Ectodermal cell (in vitro differentiated cells): ENCODE measurements around the gene LRRN2.
"Not testable (repeated sequence)": the region's sequence is repeated elsewhere in the genome, so short reads cannot be mapped to it uniquely, and the experiment has no call there.

Source experiments
- H3K27ac ChIP-seq: 2 replicates; pipeline ENCODE4 v1.7.0; 2013; ENCODE audit warnings: mild to moderate bottlenecking, low read depth, low read length; ENCODE audit not compliant: insufficient read depth, poor library complexity, severe bottlenecking
- H3K27me3 ChIP-seq: 2 replicates; pipeline ENCODE4 v1.7.0; 2013; ENCODE audit warnings: mild to moderate bottlenecking, low read length; ENCODE audit not compliant: insufficient read depth, control insufficient read depth, poor library complexity, severe bottlenecking
- H3K36me3 ChIP-seq: one replicate; pipeline ENCODE4 v1.7.0; 2013; ENCODE audit warnings: low read length; ENCODE audit not compliant: control insufficient read depth, insufficient read depth
- H3K4me1 ChIP-seq: one replicate; pipeline ENCODE4 v1.7.0; 2013; ENCODE audit warnings: low read length; ENCODE audit not compliant: control insufficient read depth, insufficient read depth
- H3K4me3 ChIP-seq: 2 replicates; pipeline ENCODE4 v1.7.0; 2013; ENCODE audit warnings: low read depth, low read length, control low read depth; ENCODE audit not compliant: insufficient read depth
- H3K9me3 ChIP-seq: 2 replicates; pipeline ENCODE4 v1.7.0; 2013; ENCODE audit warnings: mild to moderate bottlenecking, low read length, moderate library complexity; ENCODE audit not compliant: control insufficient read depth
- WGBS, 2 experiments: methylation state at CpG; one replicate each; pipeline ENCODE4 v1.1.7; 2013; ENCODE audit warnings: missing lambda C conversion rate in 2 of 2; 5-methylcytosine and 5-hydroxymethylcytosine counted together

LRRN2 gene

DNA sequence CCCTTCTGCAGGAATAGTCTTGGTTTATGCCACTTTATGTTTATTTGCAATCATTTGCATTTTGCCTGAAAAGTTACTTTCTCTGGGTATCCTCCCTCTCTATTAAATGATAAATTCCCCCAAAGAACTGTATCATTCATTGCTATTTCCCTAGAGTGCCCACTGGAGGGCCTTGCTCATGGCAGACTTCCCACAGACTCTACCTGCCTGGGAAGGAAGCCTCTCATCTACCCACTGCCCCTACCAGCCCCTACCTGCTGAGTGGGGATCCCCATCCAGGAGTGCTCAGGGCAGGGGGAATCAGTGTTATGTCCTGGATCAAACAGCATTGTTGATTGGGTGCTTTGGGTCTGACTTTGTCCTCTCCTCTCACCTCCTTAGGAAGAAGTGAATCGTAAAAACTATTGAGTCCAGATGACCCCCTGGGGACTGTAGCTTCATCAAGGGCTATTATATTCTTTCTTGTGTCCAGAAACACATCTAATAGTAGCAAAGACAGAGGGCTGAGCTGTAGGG lies 6.8 kb upstream of the LRRN2 start:
- H3K4me1 ChIP-seq: peaks cover 12% of the 10 kb centered on the region
- no peak overlapping the region for H3K27ac ChIP-seq
- 82 to 84% methylated on average over 1 of the region's 1 CpG for WGBS, 2 experiments
- no peaks in the 10 kb centered on the region for H3K9me3 ChIP-seq
- H3K27me3 ChIP-seq: peaks cover 14% of the 10 kb centered on the region
- H3K4me3 ChIP-seq: no peak overlapping the region
- no peaks in the 10 kb centered on the region for H3K36me3 ChIP-seq

DNA sequence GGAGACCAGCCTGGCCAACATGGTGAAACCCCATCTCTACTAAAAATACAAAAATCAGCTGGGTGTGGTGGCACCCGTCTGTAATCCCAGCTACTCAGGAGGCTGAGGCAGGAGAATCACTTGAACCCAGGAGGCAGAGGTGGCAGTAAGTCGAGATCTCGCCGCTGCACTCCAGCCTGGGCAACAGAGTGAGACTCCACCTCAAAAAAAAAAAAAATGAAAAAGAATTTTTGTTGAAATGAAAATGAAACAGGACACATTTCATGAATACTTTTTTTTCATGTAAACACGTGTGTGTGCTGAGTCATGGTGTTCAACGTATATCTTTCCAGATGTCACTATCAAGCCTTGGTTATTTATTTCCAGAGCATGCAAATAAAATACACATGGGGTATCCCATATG lies 5.8 kb upstream of the LRRN2 start:
- WGBS, 2 experiments: 89 to 98% methylated on average over 6 of the region's 6 CpGs
- H3K36me3 ChIP-seq, H3K9me3 ChIP-seq, H3K27ac ChIP-seq, H3K4me3 ChIP-seq: not testable (repeated sequence)
- Histone ChIP-seq H3K4me1 (peaks cover 12% of the 10 kb centered on the region), H3K27me3 (peaks cover 24% of the 10 kb centered on the region)

DNA sequence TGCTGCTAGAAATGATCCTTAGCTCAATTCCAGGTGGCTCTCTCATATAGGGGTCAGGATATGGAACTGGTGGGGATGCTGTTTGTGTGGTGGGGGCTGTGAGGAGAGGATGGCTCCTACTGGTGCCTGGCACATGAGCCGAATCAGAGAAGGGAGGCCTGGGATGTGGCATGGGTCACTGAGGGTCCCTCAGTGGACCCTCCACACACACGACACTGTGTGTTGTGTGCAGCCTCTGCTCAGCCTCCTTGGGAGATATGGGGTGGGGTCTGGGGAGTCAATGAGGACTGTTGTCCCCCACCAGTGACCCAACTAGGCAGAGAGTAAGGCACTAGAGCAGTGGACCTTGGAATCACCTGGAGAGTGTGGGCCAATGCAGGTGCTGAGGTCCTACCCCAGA lies 3.2 kb upstream of the LRRN2 start:
- Histone ChIP-seq H3K4me1 (peaks cover under 1% of the 10 kb centered on the region), H3K36me3 (no peaks in the 10 kb centered on the region), H3K9me3 (no peaks in the 10 kb centered on the region), H3K27ac (no peak overlapping the region), H3K27me3 (peaks cover 50% of the 10 kb centered on the region), H3K4me3 (no peak overlapping the region)
- WGBS, 2 experiments: 96 to 98% methylated on average over 2 of the region's 2 CpGs

DNA sequence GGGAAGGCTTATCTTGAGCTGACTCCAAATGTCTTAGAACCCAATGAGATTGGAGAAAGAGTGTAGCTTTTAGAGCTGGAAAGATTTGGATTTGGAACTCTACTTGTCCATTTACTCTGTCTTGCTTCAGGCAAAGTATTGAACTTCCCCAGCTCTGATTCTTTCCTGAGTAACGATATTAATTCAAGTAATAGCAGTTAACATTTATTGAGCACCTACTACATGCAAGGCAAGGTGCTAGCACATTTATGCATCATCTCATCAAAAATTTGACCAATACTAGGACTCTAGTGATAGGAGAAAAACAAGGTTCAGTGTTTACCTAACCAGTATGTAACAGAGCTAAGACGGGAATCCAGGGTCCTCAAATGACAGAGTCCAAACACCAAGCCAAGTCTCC lies 2.5 kb upstream of the LRRN2 start:
- WGBS, 2 experiments: 93 to 100% methylated on average over 2 of the region's 2 CpGs
- Histone ChIP-seq H3K4me3 (no peak overlapping the region), H3K27ac (no peak overlapping the region), H3K36me3 (no peaks in the 10 kb centered on the region), H3K4me1 (no peaks in the 10 kb centered on the region), H3K27me3 (peaks cover 57% of the 10 kb centered on the region), H3K9me3 (no peaks in the 10 kb centered on the region)

DNA sequence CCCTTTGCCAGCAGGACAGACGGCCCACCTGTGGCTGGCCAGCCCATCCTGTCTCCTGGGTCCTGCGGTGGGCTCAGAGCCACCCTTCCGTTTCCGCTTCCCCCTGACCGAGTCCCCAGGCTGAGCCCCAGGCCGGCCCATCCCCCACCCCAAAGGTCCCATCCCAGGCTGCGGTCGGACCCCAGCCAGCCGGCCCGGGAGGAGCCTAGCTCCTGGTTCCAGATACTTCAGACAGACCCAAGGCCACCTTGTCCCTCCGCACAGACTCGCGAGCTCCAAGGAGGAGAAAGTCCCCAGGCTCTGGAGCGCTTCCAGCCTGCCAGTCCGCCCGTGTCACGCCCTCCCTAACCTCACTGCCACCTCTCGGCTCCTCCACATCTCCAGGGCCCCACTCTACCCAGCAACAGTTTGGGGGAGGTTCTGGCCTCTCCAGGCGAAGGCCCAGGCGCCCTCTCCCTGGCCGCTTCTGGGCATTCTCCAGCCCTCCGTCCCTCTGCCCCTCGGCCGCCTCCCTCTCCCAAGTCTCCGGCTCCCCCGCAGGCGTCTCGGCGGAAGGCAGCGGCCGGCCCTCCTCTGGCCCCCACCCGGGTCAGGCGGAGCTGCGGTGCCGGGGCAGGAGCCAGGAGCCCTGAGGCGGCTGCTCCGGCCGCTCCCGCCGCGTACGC lies 835 bp downstream of the LRRN2 start:
- H3K27ac ChIP-seq: no peak overlapping the region
- no peaks in the 10 kb centered on the region for H3K4me1 ChIP-seq
- H3K4me3 ChIP-seq: peak overlapping the region; percentile 56
- H3K27me3 ChIP-seq: peaks cover 58% of the 10 kb centered on the region
- H3K9me3 ChIP-seq: no peaks in the 10 kb centered on the region
- WGBS, 2 experiments: 1 to 2% methylated on average over 42 of the region's 42 CpGs
- H3K36me3 ChIP-seq: no peaks in the 10 kb centered on the region

DNA sequence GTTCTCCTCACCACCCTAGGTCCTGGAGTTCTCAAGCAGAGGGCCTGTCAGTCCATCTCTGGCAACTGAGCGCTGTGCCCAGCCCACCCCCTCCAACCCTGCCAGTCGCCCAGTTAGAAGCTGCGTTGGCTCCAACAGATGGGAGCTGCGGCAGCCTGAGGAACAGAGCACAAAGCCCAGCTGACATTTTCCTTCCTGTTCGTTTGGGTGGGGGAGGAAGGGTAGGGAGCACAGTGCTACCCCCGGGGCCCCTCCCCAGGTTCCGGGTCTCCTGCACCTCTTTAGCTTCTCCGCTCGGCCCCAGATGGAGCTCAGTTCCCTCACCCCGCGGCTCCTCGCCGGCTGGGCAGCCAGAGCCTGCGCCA lies 1.4 kb downstream of the LRRN2 start:
- peaks cover 58% of the 10 kb centered on the region for H3K27me3 ChIP-seq
- no peaks in the 10 kb centered on the region for H3K9me3 ChIP-seq
- H3K4me1 ChIP-seq: no peaks in the 10 kb centered on the region
- 27 to 32% methylated on average over 14 of the region's 14 CpGs for WGBS, 2 experiments
- no peaks in the 10 kb centered on the region for H3K36me3 ChIP-seq
- peak overlapping the region; percentile 56 for H3K4me3 ChIP-seq
- H3K27ac ChIP-seq: no peak overlapping the region

DNA sequence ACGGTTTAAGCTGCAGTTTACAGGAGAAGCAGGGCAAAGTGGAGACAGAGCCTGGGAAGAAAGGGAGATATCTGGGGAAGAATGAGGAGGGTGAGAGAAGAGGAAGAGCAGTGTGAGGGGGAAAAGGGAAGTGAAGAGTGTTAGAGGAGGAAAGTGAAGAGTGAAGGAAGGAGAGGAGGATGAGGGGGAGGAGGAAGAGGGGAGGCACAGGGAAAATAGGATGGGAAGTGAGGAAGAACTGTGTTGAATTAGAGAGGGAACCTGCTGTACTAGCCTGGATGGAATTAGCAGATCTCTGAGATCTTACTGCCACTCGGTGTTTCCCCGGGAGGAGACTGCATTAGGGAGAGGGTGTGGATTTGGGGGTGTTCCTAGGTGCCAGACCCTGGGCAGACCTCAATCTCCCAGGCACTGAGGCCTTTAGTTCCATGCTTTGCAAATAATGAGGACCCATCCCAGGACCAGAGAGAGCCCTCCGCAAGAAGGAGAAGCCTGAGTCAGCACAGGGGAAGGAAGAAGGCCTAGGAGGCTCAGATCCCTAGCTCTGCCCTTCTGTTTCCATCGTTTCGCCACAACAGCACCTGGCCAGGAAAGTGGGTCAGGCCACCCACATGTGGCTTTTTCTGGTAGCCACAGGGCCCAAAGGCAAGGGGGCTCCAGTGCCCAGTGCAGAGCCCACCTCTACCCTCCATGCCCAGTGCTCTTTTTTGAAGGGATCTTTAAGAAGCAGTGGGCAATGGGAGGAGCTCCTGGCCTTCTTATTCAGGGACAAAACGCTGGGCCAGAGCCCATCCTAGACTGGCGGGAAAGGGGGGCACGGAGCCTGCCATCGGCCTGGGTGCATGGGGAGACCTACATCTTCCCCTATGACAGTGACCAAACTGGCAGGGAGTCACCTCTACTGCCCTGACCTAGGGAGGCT lies 2.0 kb downstream of the LRRN2 start:
- Histone ChIP-seq H3K4me3 (peak overlapping the region; percentile 56), H3K4me1 (no peaks in the 10 kb centered on the region), H3K36me3 (no peaks in the 10 kb centered on the region), H3K27ac (no peak overlapping the region), H3K9me3 (no peaks in the 10 kb centered on the region), H3K27me3 (peaks cover 55% of the 10 kb centered on the region)
- 77 to 82% methylated on average over 10 of the region's 10 CpGs for WGBS, 2 experiments

DNA sequence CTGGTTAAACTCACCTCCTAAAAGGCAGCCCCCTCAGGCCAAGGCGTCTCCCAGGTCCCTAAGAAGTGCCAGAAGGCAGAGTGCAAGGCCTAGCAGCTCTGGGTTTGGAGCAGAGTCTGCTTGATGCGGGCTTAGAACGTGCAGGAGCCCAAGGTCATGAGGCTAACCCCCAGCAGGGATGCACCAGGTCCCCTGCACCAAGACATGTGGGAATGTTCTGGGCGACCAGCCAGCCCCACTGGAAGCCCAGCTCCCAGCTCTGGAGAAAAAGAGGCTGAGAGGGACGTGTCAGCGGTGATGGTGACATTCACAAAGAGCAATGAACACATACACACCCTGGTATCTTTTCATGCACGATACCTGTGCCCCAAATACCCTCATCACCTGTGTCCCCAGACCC lies 5.1 kb downstream of the LRRN2 start:
- Histone ChIP-seq H3K36me3 (no peaks in the 10 kb centered on the region), H3K27me3 (peaks cover 25% of the 10 kb centered on the region), H3K27ac (no peak overlapping the region), H3K4me3 (no peak overlapping the region), H3K4me1 (no peaks in the 10 kb centered on the region), H3K9me3 (no peaks in the 10 kb centered on the region)
- 81 to 87% methylated on average over 7 of the region's 7 CpGs for WGBS, 2 experiments

DNA sequence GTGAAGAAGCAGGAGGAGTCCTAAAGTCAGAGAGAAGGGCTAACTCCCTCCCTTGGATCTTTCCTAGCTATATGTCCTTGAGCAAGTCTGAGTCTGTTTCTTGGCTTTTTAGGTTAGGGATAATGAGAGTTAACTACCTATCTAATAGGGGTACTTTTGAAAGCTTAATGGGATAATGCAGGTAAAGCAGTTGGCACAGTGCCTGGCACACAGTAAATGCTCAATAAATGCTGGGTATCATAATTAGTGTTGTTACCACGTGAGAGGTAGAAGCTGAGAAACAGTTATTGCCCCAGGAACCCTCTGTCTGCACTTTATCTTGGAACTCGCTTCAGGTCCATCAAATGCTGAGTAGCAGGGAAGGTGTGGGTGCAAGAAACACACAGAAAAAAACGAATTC lies 5.5 kb downstream of the LRRN2 start:
- H3K9me3 ChIP-seq: no peaks in the 10 kb centered on the region
- no peaks in the 10 kb centered on the region for H3K36me3 ChIP-seq
- 79 to 92% methylated on average over 3 of the region's 3 CpGs for WGBS, 2 experiments
- H3K4me1 ChIP-seq: no peaks in the 10 kb centered on the region
- H3K27ac ChIP-seq: no peak overlapping the region
- H3K4me3 ChIP-seq: no peak overlapping the region
- H3K27me3 ChIP-seq: peaks cover 21% of the 10 kb centered on the region

DNA sequence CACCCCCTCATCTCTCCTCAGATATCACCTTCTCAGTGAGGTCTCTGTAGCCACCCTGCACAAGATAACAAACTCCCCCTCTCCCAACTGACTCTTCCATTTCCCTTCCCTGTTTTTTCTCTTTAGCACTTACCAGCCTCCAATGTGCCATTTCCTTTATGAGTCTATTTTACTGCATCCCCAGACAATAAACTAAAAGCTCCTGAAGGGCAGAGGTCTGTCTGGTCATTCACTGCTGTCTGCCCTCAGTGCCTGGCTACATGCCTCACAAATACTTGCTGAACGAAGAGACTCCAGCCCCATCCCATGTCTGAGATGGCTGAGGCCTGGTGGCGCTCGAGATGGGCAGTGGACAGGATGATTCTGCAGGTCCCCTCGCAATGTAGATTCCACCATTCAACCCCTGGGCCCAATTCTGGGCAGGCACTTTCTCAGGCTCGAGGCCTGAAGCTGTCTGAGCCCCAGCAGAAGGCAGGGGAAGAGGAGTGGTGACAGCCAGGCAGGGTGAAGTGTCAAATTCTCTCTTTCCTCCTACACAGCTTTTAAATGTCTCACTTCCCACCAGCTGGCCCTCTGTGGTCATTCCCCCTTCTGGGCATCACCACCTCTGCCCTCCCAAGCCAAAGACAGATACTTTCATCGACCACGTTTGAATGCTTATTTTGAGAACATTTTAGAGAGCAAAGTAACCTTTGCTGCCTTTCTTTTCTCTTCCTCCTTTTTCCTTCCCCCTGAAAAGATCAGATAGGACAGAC lies 6.6 kb downstream of the LRRN2 start:
- H3K36me3 ChIP-seq: no peaks in the 10 kb centered on the region
- peaks cover 5% of the 10 kb centered on the region for H3K4me1 ChIP-seq
- no peaks in the 10 kb centered on the region for H3K9me3 ChIP-seq
- 87 to 93% methylated on average over 7 of the region's 7 CpGs for WGBS, 2 experiments
- H3K27ac ChIP-seq: no peak overlapping the region
- no peak overlapping the region for H3K4me3 ChIP-seq
- peaks cover 10% of the 10 kb centered on the region for H3K27me3 ChIP-seq
